Mesodermal cell (in vitro differentiated cells): ENCODE results near the gene ALK.

Experiments used
- H3K27ac ChIP-seq: 2 replicates; pipeline ENCODE4 v1.7.0; 2013; ENCODE audit warnings: mild to moderate bottlenecking, low read depth, low read length, moderate library complexity; ENCODE audit not compliant: severe bottlenecking
- H3K36me3 ChIP-seq: 2 replicates; pipeline ENCODE4 v1.7.1; 2013; ENCODE audit warnings: mild to moderate bottlenecking, low read length, moderate library complexity; ENCODE audit not compliant: control insufficient read depth, insufficient read depth
- H3K4me1 ChIP-seq: one replicate; pipeline ENCODE4 v1.7.1; 2013; ENCODE audit warnings: mild to moderate bottlenecking, low read length; ENCODE audit not compliant: insufficient read depth, control insufficient read depth, poor library complexity, severe bottlenecking
- H3K4me3 ChIP-seq: 2 replicates; pipeline ENCODE4 v1.7.0; 2013; ENCODE audit warnings: low read length, control low read depth, mild to moderate bottlenecking; ENCODE audit not compliant: insufficient read depth, poor library complexity, severe bottlenecking; ENCODE audit errors: extremely low read depth
- H3K9me3 ChIP-seq: 2 replicates; pipeline ENCODE4 v1.7.1; 2013; ENCODE audit warnings: mild to moderate bottlenecking, low read length, moderate library complexity; ENCODE audit not compliant: control insufficient read depth
- WGBS, 2 experiments: methylation state at CpG; one replicate each; pipeline ENCODE4 v1.1.5; 2013; ENCODE audit warnings: missing lambda C conversion rate in 2 of 2; ENCODE audit not compliant: insufficient coverage in 2 of 2; 5-methylcytosine and 5-hydroxymethylcytosine counted together

ALK gene

GRCh38 chr2:29699045-29699444, 222.3 kb downstream of the ALK start:
- Histone ChIP-seq H3K9me3 (no peaks in the 10 kb centered on the region), H3K27ac (no peak overlapping the region), H3K36me3 (no peaks in the 10 kb centered on the region), H3K4me3 (no peak overlapping the region), H3K4me1 (no peaks in the 10 kb centered on the region)
- 83 to 90% methylated on average over 1 of the region's 4 CpGs for WGBS, 2 experiments

- Histone ChIP-seq H3K36me3 (no peaks in the 10 kb centered on the region), H3K4me1 (no peaks in the 10 kb centered on the region), H3K27ac (no peak overlapping the region), H3K9me3 (no peaks in the 10 kb centered on the region), H3K4me3 (no peak overlapping the region)
- 88 to 92% methylated on average over 3 of the region's 3 CpGs for WGBS, 2 experiments
These were observed 223.2 kb downstream of the ALK start for GRCh38 chr2:29698216-29698615.

GRCh38 chr2:29697715-29698114, 223.7 kb downstream of the ALK start:
- Histone ChIP-seq H3K9me3 (no peaks in the 10 kb centered on the region), H3K4me3 (no peak overlapping the region), H3K4me1 (no peaks in the 10 kb centered on the region), H3K27ac (no peak overlapping the region), H3K36me3 (no peaks in the 10 kb centered on the region)
- WGBS, 2 experiments = 82% methylated on average over 2 of the region's 2 CpGs; no CpG with 5 or more reads in 1 of the 2 experiments

GRCh38 chr2:29697181-29697580, 224.2 kb downstream of the ALK start:
- peaks cover 4% of the 10 kb centered on the region for H3K9me3 ChIP-seq
- H3K4me3 ChIP-seq = no peak overlapping the region
- H3K27ac ChIP-seq = no peak overlapping the region
- H3K4me1 ChIP-seq = no peaks in the 10 kb centered on the region
- no peaks in the 10 kb centered on the region for H3K36me3 ChIP-seq
- 100% methylated on average over 1 of the region's 3 CpGs for WGBS, 2 experiments

GRCh38 chr2:29694741-29695140, 226.6 kb downstream of the ALK start:
- Histone ChIP-seq H3K4me3 (no peak overlapping the region), H3K27ac (no peak overlapping the region), H3K4me1 (no peaks in the 10 kb centered on the region), H3K9me3 (peaks cover 6% of the 10 kb centered on the region), H3K36me3 (no peaks in the 10 kb centered on the region)
- WGBS, 2 experiments = 100% methylated on average over 4 of the region's 5 CpGs

- no CpG with 5 or more reads among the region's 2 CpGs for WGBS, 2 experiments
- Histone ChIP-seq H3K9me3 (peaks cover 6% of the 10 kb centered on the region), H3K4me3 (no peak overlapping the region), H3K27ac (no peak overlapping the region), H3K4me1 (no peaks in the 10 kb centered on the region), H3K36me3 (no peaks in the 10 kb centered on the region)
These were observed 229.9 kb downstream of the ALK start for GRCh38 chr2:29691391-29691950.

GRCh38 chr2:29689666-29690065, 231.7 kb downstream of the ALK start:
- H3K9me3 ChIP-seq = peaks cover 6% of the 10 kb centered on the region
- no peaks in the 10 kb centered on the region for H3K36me3 ChIP-seq
- no peaks in the 10 kb centered on the region for H3K4me1 ChIP-seq
- H3K27ac ChIP-seq = no peak overlapping the region
- no peak overlapping the region for H3K4me3 ChIP-seq
- WGBS, 2 experiments = 96 to 100% methylated on average over 2 to 4 of the region's 5 CpGs

- Histone ChIP-seq H3K4me3 (no peak overlapping the region), H3K36me3 (no peaks in the 10 kb centered on the region), H3K27ac (no peak overlapping the region), H3K9me3 (peaks cover 6% of the 10 kb centered on the region), H3K4me1 (no peaks in the 10 kb centered on the region)
- no CpG with 5 or more reads among the region's 2 CpGs for WGBS, 2 experiments
These were observed 233.0 kb downstream of the ALK start for GRCh38 chr2:29688429-29688828.

- H3K9me3 ChIP-seq = peaks cover 2% of the 10 kb centered on the region
- no peaks in the 10 kb centered on the region for H3K36me3 ChIP-seq
- H3K4me1 ChIP-seq = no peaks in the 10 kb centered on the region
- H3K4me3 ChIP-seq = no peak overlapping the region
- no peak overlapping the region for H3K27ac ChIP-seq
- WGBS, 2 experiments = no CpG with 5 or more reads among the region's 2 CpGs
These were observed 234.3 kb downstream of the ALK start for GRCh38 chr2:29687121-29687520.

- Histone ChIP-seq H3K4me3 (no peak overlapping the region), H3K36me3 (no peaks in the 10 kb centered on the region), H3K27ac (no peak overlapping the region), H3K9me3 (no peaks in the 10 kb centered on the region), H3K4me1 (no peaks in the 10 kb centered on the region)
These were observed 244.4 kb downstream of the ALK start for GRCh38 chr2:29676886-29677453.

- H3K36me3 ChIP-seq = no peaks in the 10 kb centered on the region
- no peaks in the 10 kb centered on the region for H3K9me3 ChIP-seq
- H3K4me3 ChIP-seq = no peak overlapping the region
- H3K4me1 ChIP-seq = no peaks in the 10 kb centered on the region
- 80 to 83% methylated on average over 2 of the region's 2 CpGs for WGBS, 2 experiments
- no peak overlapping the region for H3K27ac ChIP-seq
These were observed 256.8 kb downstream of the ALK start for GRCh38 chr2:29664578-29664977.
